ENCODE measurements around the gene URAD.
"Not testable (repeated sequence)": the region's sequence is repeated elsewhere in the genome, so short reads cannot be mapped to it uniquely, and the experiment has no call there.

Gene URAD
- 0 reads per million in 3 experiments for total RNA-seq

DNA sequence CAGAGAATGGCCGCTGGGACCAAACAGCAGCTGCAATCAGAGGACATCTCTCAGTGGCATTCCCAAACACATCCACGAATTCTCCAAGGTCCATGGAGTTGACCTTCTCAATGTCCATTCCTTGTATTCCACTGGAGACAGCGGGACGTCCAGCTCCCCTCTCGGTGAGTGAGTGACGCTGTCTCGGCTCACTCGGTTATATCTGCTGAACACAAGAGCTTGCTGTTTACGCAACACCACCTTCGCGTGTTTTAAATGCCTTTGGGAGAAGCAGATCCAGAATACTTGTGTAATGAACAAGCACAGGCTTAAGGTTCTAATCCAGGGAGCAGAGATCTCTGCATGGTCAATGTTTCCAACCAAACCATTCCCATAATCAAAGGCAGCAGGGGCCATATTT lies at the start of gene URAD:
URAD (minus strand) TSS at position 174 of the 400 bp plus-strand sequence; CDS start at position 118, 56 bp downstream.
- DNase-seq: no peak

- DNase-seq: no peak
Measured at GRCh38 chr13:28037399-28037798, 48.9 kb upstream of the URAD start.

DNA sequence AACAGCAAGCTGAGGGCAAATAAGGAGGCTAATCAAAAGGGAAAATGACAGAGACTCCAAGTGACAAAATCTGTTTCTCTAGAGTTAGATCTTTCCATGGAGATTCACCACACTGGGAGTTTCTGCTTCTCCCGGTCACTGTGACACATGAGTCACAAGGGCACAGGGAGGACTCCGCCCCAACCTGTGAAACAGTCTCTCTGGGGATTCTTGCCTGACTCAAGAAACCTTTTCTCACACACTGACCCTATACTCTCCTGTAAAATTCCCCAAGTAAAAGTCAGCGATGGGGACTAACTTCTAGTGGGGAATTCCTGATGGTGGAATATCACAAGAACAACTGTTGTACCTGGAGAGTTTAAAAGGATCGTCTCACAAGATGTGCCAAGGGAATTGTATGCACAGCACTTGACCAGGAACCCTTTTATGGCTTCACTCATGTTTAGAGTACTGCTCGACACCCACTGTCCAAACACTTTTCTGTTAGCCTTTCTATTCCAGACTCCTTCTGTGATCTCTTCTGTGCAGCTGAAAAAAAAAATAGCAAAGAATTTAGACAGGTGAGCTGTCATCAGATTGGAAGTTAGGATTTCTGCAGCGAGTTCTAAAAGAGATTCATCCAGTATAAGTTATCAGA lies 46.8 kb upstream of the URAD start:
- no peak for DNase-seq

DNA sequence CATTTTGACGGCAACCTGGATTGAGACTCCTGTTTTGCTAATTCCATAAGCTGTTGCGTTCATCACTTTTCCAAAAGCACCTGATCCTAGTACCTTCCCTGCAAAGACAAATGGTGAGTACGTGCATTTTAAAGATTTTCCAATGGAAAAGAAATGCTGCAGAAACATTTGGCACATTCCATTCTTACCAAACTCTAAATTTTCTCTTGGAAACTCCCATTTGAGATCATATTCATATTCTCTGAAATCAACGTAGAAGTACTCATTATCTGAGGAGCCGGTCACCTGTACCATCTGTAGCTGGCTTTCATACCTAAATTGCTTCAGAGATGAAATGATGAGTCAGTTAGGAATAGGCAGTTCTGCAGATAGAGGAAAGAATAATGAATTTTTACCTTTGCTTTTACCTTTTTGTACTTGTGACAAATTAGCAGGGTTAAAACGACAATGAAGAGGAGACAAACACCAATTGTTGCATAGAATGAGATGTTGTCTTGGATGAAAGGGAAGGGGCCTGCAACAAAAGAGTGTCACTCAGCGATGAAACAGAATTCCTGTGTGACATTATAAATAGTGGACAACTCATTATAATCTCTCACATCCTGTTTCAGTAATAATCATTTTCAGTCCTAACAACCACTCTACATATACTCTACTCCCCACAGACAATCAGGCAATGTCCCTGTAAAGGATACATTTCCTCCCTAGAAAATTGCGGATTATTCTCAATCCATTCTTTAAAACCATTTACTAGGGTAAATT lies 45.6 kb upstream of the URAD start:
- DNase-seq: no peak

DNA sequence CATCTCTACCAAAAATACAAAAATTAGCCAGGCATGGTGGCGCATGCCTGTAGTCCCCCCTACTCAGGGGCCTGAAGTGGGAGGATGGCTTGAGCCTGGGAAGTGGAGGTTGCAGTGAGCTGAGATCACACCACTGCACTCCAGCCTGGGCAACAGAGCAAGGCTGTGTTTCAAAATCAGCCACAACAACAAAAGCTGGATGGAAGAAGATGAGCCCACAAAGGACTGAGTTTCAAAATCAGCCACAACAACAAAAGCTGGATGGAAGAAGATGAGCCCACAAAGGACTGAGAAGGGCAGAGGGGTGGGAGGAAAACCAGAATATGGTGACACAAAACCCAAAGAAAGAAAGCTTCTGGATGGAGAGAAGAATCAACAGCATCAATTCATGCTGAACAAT lies 43.9 kb upstream of the URAD start:
- DNase-seq: not testable (repeated sequence)

- DNase-seq: no peak
Measured at GRCh38 chr13:28031896-28032288, 43.4 kb upstream of the URAD start.

GRCh38 chr13:28031220-28031895 lies 42.9 kb upstream of the URAD start:
- no peak for DNase-seq

- DNase-seq: no peak
Measured at GRCh38 chr13:28027607-28028364, 39.3 kb upstream of the URAD start.

- no peak for DNase-seq
Measured at GRCh38 chr13:28027071-28027470, 38.6 kb upstream of the URAD start.

- no peak for DNase-seq
Measured at GRCh38 chr13:28026508-28026907, 38.0 kb upstream of the URAD start.

- DNase-seq: no peak
Measured at GRCh38 chr13:28022848-28023518, 34.5 kb upstream of the URAD start.

- DNase-seq: no peak
Measured at GRCh38 chr13:28014301-28014700, 25.8 kb upstream of the URAD start.

- DNase-seq: no peak
Measured at GRCh38 chr13:28013482-28013881, 25.0 kb upstream of the URAD start.

DNA sequence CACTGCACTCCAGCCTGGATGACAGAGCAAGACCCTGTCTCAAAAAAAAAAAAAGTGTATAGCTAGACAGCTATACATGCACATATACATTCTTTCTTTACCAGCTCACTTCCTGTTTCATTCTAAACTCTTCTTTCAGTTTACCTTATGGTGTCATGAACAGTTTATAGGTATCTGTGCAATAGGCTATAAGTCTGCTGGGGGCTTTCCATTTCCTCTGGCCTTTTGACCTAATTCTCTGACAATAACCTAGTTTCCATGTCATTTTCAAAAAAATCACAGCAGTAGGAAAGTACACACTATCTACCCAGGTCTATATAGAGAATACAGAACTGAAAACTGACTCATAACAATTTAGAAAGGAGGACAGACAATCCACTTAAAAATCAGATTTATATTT lies 24.4 kb upstream of the URAD start:
- DNase-seq: no peak

DNA sequence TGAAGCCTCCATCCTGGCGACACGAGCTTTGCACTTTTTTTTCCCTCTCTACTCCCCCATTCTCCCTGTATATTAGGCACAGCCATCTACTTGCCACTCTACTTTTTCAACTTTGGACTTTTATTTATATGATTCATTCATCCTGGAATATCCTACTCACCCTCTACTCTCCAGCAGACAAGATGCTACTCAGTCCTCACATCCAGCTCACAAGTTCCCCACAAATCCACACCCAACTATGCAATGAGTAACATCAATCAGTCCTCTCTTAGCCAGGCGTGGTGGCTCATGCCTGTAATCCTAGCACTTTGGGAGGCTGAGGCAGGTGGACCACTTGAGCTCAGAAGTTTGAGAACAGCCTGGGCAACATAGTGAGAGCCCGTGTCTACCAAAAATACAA lies 23.9 kb upstream of the URAD start:
- no peak for DNase-seq

GRCh38 chr13:28010046-28010445 lies 21.6 kb upstream of the URAD start:
- no peak for DNase-seq

DNA sequence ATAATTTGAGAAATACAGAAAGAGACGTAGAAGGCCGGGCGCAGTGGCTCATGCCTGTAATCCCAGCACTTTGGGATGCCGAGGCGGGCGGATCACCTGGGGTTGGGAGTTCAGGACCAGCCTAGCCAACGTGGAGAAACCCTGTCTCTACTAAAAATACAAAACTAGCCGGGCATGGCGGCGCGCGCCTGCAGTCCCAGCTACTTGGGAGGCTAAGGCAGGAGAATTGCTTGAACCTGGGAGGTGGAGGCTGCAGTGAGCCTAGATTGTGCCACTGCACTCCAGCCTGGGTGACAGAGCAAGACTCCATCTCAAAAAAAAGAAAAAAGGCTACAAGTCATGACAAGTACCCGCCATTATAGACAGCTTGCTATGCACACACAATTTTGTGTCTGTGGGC lies 16.5 kb upstream of the URAD start:
- DNase-seq: not testable (repeated sequence)

GRCh38 chr13:28002886-28003698 lies 14.6 kb upstream of the URAD start:
- DNase-seq: no peak

- no peak for DNase-seq
Measured at GRCh38 chr13:28001837-28002473, 13.5 kb upstream of the URAD start.

GRCh38 chr13:28001049-28001448 lies 12.6 kb upstream of the URAD start:
- no peak for DNase-seq

- no peak for DNase-seq
Measured at GRCh38 chr13:28000567-28000966, 12.1 kb upstream of the URAD start.

Data from central memory CD4-positive, alpha-beta T cell (primary cell).